AG04450 (cell line): ENCODE results near the gene AIMP1. TPM values are rescaled to one million over a fixed set of nuclear protein-coding genes. Genes with fewer than 3 reads are reported as not detected.

Source experiments
- CTCF ChIA-PET: fragments of 300-600, 350-600 bp; formaldehyde crosslinking; extraction: SDS; loops from one replicate; lab custom pipeline; 2022; ENCODE audit warnings: antibody characterized with exemption, inconsistent platforms; lab: Charles Lee
- POLR2A ChIA-PET: fragments of 350-600 bp; formaldehyde crosslinking; extraction: SDS; loops from one replicate; lab custom pipeline; 2021; ENCODE audit warnings: antibody characterized with exemption, inconsistent platforms; lab: Yijun Ruan, JAX
- DNase-seq: peaks from one replicate; pipeline ENCODE4 v3.0.0-alpha.2; 2011; ENCODE audit warnings: low read depth, low spot score
- H3K27ac ChIP-seq: one replicate; pipeline ENCODE4 v1.5.1; 2012; ENCODE audit warnings: low read depth, low read length, control low read depth
- H3K27me3 ChIP-seq: one replicate; pipeline ENCODE4 v1.6.0; 2012; ENCODE audit warnings: low read length; ENCODE audit not compliant: control insufficient read depth, insufficient read depth
- H3K4me3 ChIP-seq: 2 replicates; pipeline ENCODE4 v1.5.1; 2011; ENCODE audit warnings: mild to moderate bottlenecking, low read depth, low read length, control low read depth
- H3K9me3 ChIP-seq: 2 replicates; pipeline ENCODE4 v1.5.1; 2012; ENCODE audit warnings: low read length; ENCODE audit not compliant: control insufficient read depth, insufficient read depth
- polyA plus RNA-seq: library from polyadenylated mRNA; depleted of rRNA; stranded (reverse); fragments of >200 nt; gene quantifications from 2 replicates; pipeline ENCODE4 v1.2.3, GENCODE V29; 2011
- TF ChIP-seq, protein P1 (sequence below): IDR thresholded peaks from 2 replicates; pipeline ENCODE4 v1.5.1; 2011; ENCODE audit warnings: low read depth, low read length, control low read depth, inconsistent platforms

AIMP1 gene
- polyA plus RNA-seq, 1 experiment, result 52.9 TPM

DNA sequence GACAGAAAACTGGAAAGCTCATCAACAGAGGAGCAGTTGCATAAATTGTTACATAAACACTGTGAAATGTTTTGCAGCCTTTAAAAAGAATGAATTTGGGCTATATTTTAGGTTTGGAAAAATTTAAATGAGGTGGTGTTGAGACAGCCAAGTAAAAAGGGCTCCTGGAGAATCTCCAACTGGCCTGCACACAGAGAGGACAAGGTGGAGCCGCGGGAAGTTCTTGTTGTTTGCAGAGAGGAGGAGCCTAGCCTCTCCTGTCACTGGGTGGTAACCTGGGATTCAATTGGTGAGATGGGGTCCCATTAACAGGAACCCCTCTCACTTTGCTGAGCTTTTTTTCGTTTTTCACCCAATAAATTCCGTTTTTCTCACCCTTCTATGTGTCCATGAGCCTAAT lies 38.8 kb downstream of the AIMP1 start:
- POLR2A ChIA-PET, result no interaction called here
- no peak for DNase-seq
- TF ChIP-seq, protein P1, sequence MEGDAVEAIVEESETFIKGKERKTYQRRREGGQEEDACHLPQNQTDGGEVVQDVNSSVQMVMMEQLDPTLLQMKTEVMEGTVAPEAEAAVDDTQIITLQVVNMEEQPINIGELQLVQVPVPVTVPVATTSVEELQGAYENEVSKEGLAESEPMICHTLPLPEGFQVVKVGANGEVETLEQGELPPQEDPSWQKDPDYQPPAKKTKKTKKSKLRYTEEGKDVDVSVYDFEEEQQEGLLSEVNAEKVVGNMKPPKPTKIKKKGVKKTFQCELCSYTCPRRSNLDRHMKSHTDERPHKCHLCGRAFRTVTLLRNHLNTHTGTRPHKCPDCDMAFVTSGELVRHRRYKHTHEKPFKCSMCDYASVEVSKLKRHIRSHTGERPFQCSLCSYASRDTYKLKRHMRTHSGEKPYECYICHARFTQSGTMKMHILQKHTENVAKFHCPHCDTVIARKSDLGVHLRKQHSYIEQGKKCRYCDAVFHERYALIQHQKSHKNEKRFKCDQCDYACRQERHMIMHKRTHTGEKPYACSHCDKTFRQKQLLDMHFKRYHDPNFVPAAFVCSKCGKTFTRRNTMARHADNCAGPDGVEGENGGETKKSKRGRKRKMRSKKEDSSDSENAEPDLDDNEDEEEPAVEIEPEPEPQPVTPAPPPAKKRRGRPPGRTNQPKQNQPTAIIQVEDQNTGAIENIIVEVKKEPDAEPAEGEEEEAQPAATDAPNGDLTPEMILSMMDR, result no peak
- Histone ChIP-seq H3K27ac (no peak overlapping the region), H3K9me3 (no peaks in the 10 kb centered on the region), H3K27me3 (no peaks in the 10 kb centered on the region), H3K4me3 (no peak overlapping the region)
- CTCF ChIA-PET, result no interaction called here

DNA sequence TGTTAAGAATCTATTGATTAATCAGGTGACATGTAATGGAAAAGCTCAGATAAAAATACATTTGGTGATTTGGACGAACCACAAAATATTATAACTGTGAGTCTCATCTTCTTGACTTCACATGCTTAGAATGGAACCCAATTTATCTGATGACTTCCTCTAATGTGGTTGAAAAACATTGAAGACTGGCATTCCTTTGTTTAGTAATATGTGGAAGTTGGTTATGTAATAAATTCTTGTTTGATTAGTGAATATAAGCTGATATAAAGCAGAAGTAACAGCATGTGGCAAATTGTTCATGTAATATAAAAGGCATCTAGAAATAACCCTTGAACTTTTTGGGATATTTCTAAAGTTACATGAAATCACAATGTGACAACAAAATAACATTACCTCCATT lies 42.5 kb downstream of the AIMP1 start:
- TF ChIP-seq, protein P1, result no peak
- Histone ChIP-seq H3K27me3 (no peaks in the 10 kb centered on the region), H3K27ac (no peak overlapping the region), H3K9me3 (no peaks in the 10 kb centered on the region), H3K4me3 (no peak overlapping the region)
- ChIA-PET CTCF (interaction anchor here (0.5 to 1.2 kb wide), 2 partner anchors 92 to 539 kb away, joined by 3 read pairs; no protein-coding TSS in a partner anchor), POLR2A (interaction anchor here (1.2 kb wide), 1 partner anchor 43 kb away, joined by 3 read pairs; the partner anchor contains the start of gene TBCK)
- peak; percentile 11 for DNase-seq

DNA sequence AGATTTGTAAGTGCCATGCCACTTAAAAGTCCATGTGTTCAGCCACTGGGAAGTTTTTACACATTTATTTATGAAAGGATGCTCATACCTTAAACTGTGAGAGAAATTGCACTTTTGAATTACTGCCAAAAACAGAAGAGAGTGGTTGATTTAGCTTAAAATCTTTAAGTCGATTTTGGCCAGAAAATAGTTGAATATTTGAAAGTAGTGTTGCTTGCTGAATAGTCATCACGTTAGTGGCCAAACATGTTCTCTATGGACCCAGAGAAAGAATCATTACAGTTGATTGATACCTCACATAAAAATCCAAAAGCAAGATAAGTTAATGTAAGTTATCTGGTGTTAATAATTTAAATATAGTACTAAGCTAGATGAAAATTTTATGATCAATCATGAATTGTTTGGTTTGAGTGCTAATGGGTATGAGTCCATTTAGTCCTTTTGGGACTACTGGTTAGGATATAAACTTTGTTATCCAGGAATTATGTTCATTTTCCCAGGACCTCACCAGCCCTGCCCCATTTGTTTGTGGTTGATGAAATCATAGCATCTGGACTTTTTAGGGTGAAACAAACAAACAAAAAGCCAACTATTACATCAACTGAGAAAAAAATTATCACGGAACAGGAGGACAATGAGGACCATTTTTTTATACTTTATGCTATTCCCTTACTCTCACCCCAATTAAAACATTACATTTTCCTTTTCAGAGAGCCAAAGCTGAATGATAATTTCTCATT lies 45.9 kb downstream of the AIMP1 start:
- CTCF ChIA-PET, result interaction anchor here (4.2 kb wide), 1 partner anchor 96 kb away, joined by 22 read pairs; no protein-coding TSS in a partner anchor
- DNase-seq, result no peak
- Histone ChIP-seq H3K9me3 (no peaks in the 10 kb centered on the region), H3K27me3 (no peaks in the 10 kb centered on the region), H3K27ac (no peak overlapping the region), H3K4me3 (no peak overlapping the region)
- POLR2A ChIA-PET, result no interaction called here
- TF ChIP-seq, protein P1, result no peak

DNA sequence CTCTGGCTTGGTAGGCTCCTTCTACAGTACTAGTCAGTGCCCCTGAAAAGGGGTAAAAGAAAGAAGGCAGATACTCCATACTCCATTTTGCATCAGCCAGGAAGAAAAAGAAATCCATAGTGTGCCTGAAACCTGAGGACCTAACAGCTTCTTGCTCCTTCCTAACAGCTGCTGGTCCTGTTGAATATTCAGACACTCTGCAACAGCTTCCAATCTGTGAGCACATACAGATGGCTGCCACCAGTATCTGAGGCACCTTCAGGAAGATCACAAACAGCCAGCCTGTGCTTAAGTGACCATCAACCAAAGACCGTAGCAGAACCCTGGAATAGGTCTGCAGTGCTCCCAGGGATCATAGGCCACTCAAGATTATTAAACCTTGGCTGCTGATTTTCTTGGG lies 47.9 kb downstream of the AIMP1 start:
- POLR2A ChIA-PET, result no interaction called here
- Histone ChIP-seq H3K4me3 (no peak overlapping the region), H3K9me3 (no peaks in the 10 kb centered on the region), H3K27ac (no peak overlapping the region), H3K27me3 (no peaks in the 10 kb centered on the region)
- no peak for DNase-seq
- CTCF ChIA-PET, result interaction anchor here (1.4 to 4.2 kb wide), 4 partner anchors 36 to 535 kb away, joined by 4 to 22 read pairs (median 12); no protein-coding TSS in a partner anchor
- TF ChIP-seq, protein P1, result no peak

DNA sequence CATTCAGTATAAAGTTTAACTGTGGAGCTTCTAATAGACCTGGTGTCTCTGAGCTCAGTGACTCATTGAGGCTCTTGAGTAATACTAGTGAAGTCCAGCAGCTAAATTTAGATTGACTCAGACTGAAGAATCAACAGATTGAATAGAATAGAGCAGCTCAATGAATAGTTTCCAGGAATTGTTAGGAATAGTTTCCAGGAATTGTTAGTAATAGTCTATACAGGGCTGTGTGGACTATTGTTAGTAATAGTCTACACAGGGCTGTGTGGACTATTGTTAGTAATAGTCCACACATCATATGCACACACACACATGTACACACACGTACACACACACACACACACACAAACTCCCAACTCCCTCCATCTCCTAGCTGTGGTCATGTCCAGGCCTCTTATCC lies 49.3 kb downstream of the AIMP1 start:
- DNase-seq, result peak; percentile 66
- POLR2A ChIA-PET, result no interaction called here
- CTCF ChIA-PET, result interaction anchor here (0.9 to 4.2 kb wide), 5 partner anchors 37 to 533 kb away, joined by 3 to 22 read pairs (median 9); no protein-coding TSS in a partner anchor
- no peak overlapping the region for H3K4me3 ChIP-seq
- no peaks in the 10 kb centered on the region for H3K9me3 ChIP-seq
- peak overlapping the region; percentile 42 for H3K27ac ChIP-seq
- H3K27me3 ChIP-seq, result no peaks in the 10 kb centered on the region
- TF ChIP-seq, protein P1, result no peak
